Vagina (tissue), 2 donors: Measurements from ENCODE around the gene COPS9.

Experiments used
- POLR2AphosphoS5 ChIP-seq, 2 donors: sonication (generic); formaldehyde crosslinking; IDR thresholded peaks; one replicate each; pipeline ENCODE4 v1.9.0; 2017; ENCODE audit warnings: antibody characterized with exemption in 2 of 2, mild to moderate bottlenecking in 2 of 2, low read depth in 1 of 2; ENCODE audit not compliant: insufficient read depth in 1 of 2
- TF ChIP-seq, protein P1 (sequence below), 3 experiments: fragments of 450-650 bp in 2 of 3; fragments of 200-600 bp in 1 of 3; sonication (generic) in 1 of 3; IDR thresholded peaks; one replicate each; pipeline ENCODE4 v1.5.1; 2017 to 2019; ENCODE audit warnings: antibody characterized with exemption in 3 of 3, mild to moderate bottlenecking in 2 of 3, moderate library complexity in 2 of 3

GRCh38 chr2:240098349-240098748 is 37.8 kb downstream of the COPS9 start:
- TF ChIP-seq, protein P1, sequence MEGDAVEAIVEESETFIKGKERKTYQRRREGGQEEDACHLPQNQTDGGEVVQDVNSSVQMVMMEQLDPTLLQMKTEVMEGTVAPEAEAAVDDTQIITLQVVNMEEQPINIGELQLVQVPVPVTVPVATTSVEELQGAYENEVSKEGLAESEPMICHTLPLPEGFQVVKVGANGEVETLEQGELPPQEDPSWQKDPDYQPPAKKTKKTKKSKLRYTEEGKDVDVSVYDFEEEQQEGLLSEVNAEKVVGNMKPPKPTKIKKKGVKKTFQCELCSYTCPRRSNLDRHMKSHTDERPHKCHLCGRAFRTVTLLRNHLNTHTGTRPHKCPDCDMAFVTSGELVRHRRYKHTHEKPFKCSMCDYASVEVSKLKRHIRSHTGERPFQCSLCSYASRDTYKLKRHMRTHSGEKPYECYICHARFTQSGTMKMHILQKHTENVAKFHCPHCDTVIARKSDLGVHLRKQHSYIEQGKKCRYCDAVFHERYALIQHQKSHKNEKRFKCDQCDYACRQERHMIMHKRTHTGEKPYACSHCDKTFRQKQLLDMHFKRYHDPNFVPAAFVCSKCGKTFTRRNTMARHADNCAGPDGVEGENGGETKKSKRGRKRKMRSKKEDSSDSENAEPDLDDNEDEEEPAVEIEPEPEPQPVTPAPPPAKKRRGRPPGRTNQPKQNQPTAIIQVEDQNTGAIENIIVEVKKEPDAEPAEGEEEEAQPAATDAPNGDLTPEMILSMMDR (IDR thresholded peaks at IDR 0.05) = no peak
- TF ChIP-seq POLR2AphosphoS5 (IDR thresholded peaks at IDR 0.05; ENCODE audit: insufficient read depth in 1 of 2, low read depth in 1 of 2) = no peak
